Panc1 (cell line): Measurements from ENCODE around the gene RAD51C. TPM values are rescaled to one million over a fixed set of nuclear protein-coding genes. Genes with fewer than 3 reads are reported as not detected.
"Not testable (repeated sequence)": the region's sequence is repeated elsewhere in the genome, so short reads cannot be mapped to it uniquely, and the experiment has no call there.

ENCODE experiments used
- ATAC-seq: fragments of 200-7000 bp; cut with Tn5 transposase; 2 replicates; pipeline ENCODE4 v1.9.1; 2020; ENCODE audit warnings: mild to moderate bottlenecking, moderate library complexity
- BruUV-seq: library from RNA; stranded (reverse); fragments of 400-500 nt; replicated peaks from 2 replicates; lab custom pipeline; 2021; lab: Mats Ljungman, UMichigan
- CTCF ChIA-PET: fragments of 300-600 bp; sonication (Branson Sonifier 250); formaldehyde crosslinking; loops from one replicate; lab custom pipeline; 2022; ENCODE audit warnings: antibody characterized with exemption; lab: Charles Lee
- POLR2A ChIA-PET: fragments of 300-600 bp; sonication (Branson Sonifier 250); formaldehyde crosslinking; loops from one replicate; lab custom pipeline; 2022; ENCODE audit warnings: antibody characterized with exemption; lab: Charles Lee
- DNase-seq: peaks from one replicate; pipeline ENCODE4 v3.0.0-alpha.2; 2010; ENCODE audit warnings: low read depth, low spot score
- H3K27ac ChIP-seq: 2 replicates; pipeline ENCODE4 v1.5.1; 2011; ENCODE audit warnings: mild to moderate bottlenecking, low read length, inconsistent platforms
- H3K27me3 ChIP-seq: fragments of 200-500 bp; sonication (Bioruptor generic); 2 replicates; pipeline ENCODE4 v1.6.0; 2014; ENCODE audit warnings: low read length, inconsistent platforms; ENCODE audit not compliant: control insufficient read depth, insufficient read depth
- H3K36me3 ChIP-seq: fragments of 200-500 bp; sonication (Bioruptor generic); 2 replicates; pipeline ENCODE4 v1.5.1; 2014; ENCODE audit warnings: inconsistent platforms, mild to moderate bottlenecking, low read length, moderate library complexity; ENCODE audit not compliant: control insufficient read depth, insufficient read depth
- H3K4me1 ChIP-seq: 2 replicates; pipeline ENCODE4 v1.5.1; 2011; ENCODE audit warnings: inconsistent platforms, mild to moderate bottlenecking, low read length, moderate library complexity; ENCODE audit not compliant: control insufficient read depth, insufficient read depth
- H3K4me3 ChIP-seq, 2 experiments: 2 replicates each; pipeline ENCODE4 v1.5.1; 2011 to 2012; ENCODE audit warnings: low read depth in 2 of 2, low read length in 2 of 2, mild to moderate bottlenecking in 2 of 2, inconsistent platforms in 1 of 2, moderate library complexity in 1 of 2
- H3K9me3 ChIP-seq: fragments of 200-500 bp; sonication (Bioruptor generic); 2 replicates; pipeline ENCODE4 v1.5.1; 2014; ENCODE audit warnings: low read depth, mild to moderate bottlenecking, inconsistent platforms, low read length, moderate library complexity; ENCODE audit not compliant: control insufficient read depth, insufficient read depth
- POLR2AphosphoS5 ChIP-seq: IDR thresholded peaks from 2 replicates; pipeline ENCODE4 v1.6.1; 2012; ENCODE audit warnings: mild to moderate bottlenecking, low read depth, low read length, moderate library complexity
- SIN3A ChIP-seq: IDR thresholded peaks from 2 replicates; pipeline ENCODE4 v1.6.1; 2012; ENCODE audit warnings: low read depth, mild to moderate bottlenecking, low read length, moderate library complexity, borderline replicate concordance; ENCODE audit not compliant: insufficient read depth
- TCF7L2 ChIP-seq: IDR thresholded peaks from 2 replicates; pipeline ENCODE4 v1.6.1; 2011; ENCODE audit warnings: mild to moderate bottlenecking, low read depth, low read length, inconsistent platforms
- in situ Hi-C: cut with HindIII; loops from 2 replicates; pipeline ENCODE4 v1.10.0; 2016; ENCODE audit warnings: low sequenced_read_pairs, low pct_unique_long_range_greater_than_20kb
- intact Hi-C: fragments of 100-400 bp; cut with micrococcal nuclease; formaldehyde crosslinking; loops from one replicate; pipeline ENCODE4 v1.10.0; 2022; ENCODE audit not compliant: unreplicated experiment
- total RNA-seq: library from RNA; stranded (reverse); gene quantifications from one replicate; pipeline ENCODE4 v1.2.1, GENCODE V29; 2021; ENCODE audit not compliant: unreplicated experiment
- TF ChIP-seq, protein P1 (sequence below): fragments of 450-650 bp; IDR thresholded peaks from 2 replicates; pipeline ENCODE4 v1.5.1; 2017; ENCODE audit warnings: mild to moderate bottlenecking
- TF ChIP-seq, protein P2 (sequence below), 2 experiments: IDR thresholded peaks; 2 replicates each; pipeline ENCODE4 v1.6.1; 2011 to 2012; ENCODE audit warnings: low read depth in 2 of 2, control low read depth in 1 of 2, low read length in 1 of 2, mild to moderate bottlenecking in 1 of 2, moderate library complexity in 1 of 2; ENCODE audit not compliant: insufficient read depth in 1 of 2

RAD51C gene
- total RNA-seq, 1 experiment from 2014 or later = 19.9 TPM

DNA sequence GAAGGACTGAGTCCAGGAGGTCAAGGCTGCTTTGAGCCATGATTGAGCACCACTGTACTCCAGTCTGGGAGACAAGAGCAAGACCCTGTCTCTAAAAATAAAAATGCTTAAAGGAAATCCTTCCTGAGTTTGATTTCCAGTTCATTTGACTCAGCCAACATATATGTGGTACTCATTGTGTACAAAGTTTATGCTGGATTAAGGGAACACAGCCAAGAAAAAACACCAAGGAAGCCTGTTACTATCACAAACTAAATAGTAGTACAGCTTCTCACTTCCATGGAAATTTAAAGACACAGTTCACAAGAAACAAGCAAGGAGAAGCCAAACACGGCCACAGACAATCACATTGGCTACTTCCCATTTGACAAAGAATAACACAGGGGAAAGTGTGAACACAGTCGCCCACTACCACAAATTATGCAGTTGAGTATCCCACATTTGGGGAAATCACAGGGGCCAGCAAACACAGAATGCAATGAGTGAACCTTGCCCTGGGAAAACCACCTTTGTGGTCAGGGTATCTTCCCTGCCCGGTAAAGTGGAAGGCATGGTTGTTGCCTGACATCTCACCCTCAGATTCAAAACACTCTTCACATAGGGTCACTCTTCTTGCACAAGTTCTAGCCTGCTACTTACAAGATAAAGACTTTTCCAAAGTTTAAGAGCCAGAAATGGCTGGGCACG, 15.1 kb upstream of the RAD51C start:
- in situ Hi-C loops = no loop called here
- CTCF ChIA-PET = no interaction called here
- Histone ChIP-seq H3K9me3 (no peaks in the 10 kb centered on the region), H3K4me3 (no peak overlapping the region), H3K36me3 (no peaks in the 10 kb centered on the region), H3K4me1 (peaks cover 9% of the 10 kb centered on the region; the same call in 1 of the 2 replicates), H3K27me3 (no peaks in the 10 kb centered on the region), H3K27ac (no peak overlapping the region)
- TF ChIP-seq, protein P1, sequence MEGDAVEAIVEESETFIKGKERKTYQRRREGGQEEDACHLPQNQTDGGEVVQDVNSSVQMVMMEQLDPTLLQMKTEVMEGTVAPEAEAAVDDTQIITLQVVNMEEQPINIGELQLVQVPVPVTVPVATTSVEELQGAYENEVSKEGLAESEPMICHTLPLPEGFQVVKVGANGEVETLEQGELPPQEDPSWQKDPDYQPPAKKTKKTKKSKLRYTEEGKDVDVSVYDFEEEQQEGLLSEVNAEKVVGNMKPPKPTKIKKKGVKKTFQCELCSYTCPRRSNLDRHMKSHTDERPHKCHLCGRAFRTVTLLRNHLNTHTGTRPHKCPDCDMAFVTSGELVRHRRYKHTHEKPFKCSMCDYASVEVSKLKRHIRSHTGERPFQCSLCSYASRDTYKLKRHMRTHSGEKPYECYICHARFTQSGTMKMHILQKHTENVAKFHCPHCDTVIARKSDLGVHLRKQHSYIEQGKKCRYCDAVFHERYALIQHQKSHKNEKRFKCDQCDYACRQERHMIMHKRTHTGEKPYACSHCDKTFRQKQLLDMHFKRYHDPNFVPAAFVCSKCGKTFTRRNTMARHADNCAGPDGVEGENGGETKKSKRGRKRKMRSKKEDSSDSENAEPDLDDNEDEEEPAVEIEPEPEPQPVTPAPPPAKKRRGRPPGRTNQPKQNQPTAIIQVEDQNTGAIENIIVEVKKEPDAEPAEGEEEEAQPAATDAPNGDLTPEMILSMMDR = no peak
- no peak for TF ChIP-seq POLR2AphosphoS5
- TF ChIP-seq SIN3A = no peak
- TF ChIP-seq, protein P2, sequence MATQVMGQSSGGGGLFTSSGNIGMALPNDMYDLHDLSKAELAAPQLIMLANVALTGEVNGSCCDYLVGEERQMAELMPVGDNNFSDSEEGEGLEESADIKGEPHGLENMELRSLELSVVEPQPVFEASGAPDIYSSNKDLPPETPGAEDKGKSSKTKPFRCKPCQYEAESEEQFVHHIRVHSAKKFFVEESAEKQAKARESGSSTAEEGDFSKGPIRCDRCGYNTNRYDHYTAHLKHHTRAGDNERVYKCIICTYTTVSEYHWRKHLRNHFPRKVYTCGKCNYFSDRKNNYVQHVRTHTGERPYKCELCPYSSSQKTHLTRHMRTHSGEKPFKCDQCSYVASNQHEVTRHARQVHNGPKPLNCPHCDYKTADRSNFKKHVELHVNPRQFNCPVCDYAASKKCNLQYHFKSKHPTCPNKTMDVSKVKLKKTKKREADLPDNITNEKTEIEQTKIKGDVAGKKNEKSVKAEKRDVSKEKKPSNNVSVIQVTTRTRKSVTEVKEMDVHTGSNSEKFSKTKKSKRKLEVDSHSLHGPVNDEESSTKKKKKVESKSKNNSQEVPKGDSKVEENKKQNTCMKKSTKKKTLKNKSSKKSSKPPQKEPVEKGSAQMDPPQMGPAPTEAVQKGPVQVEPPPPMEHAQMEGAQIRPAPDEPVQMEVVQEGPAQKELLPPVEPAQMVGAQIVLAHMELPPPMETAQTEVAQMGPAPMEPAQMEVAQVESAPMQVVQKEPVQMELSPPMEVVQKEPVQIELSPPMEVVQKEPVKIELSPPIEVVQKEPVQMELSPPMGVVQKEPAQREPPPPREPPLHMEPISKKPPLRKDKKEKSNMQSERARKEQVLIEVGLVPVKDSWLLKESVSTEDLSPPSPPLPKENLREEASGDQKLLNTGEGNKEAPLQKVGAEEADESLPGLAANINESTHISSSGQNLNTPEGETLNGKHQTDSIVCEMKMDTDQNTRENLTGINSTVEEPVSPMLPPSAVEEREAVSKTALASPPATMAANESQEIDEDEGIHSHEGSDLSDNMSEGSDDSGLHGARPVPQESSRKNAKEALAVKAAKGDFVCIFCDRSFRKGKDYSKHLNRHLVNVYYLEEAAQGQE (IDR thresholded peaks at IDR 0.05; ENCODE audit: insufficient read depth in 1 of 2, low read depth in 2 of 2, low read length in 1 of 2) = no peak
- no peak for TF ChIP-seq TCF7L2
- intact Hi-C loops = no loop called here
- POLR2A ChIA-PET = no interaction called here
- DNase-seq (no peak), ATAC-seq (no peak)
- BruUV-seq = no TSS peak

DNA sequence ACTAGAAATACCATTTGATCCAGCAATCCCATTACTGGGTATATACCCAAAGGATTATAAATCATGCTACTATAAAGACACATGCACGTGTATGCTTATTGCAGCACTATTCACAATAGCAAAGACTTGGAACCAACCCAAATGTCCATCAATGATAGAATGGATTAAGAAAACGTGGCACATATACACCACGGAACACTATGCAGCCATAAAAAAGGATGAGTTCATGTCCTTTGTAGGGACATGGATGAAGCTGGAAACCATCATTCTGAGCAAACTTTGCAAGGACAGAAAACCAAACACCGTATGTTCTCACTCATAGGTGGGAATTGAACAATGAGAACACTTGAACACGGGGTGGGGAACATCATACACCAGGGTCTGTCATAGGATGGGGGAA, 14.1 kb upstream of the RAD51C start:
- ATAC-seq = not testable (repeated sequence)
- POLR2A ChIA-PET = interaction anchor here (0.7 kb wide), 1 partner anchor 96 kb away, joined by 3 read pairs; no protein-coding TSS in a partner anchor

More for the DNA sequence above, 14.1 kb upstream of the RAD51C start:
- H3K4me3 ChIP-seq, CTCF ChIA-PET, H3K9me3 ChIP-seq, in situ Hi-C loops, H3K27me3 ChIP-seq, DNase-seq, intact Hi-C loops, H3K4me1 ChIP-seq, H3K27ac ChIP-seq, BruUV-seq, H3K36me3 ChIP-seq: not testable (repeated sequence)
